Neural cell (in vitro differentiated cells): Measurements from ENCODE around the gene PHF5A. TPM values are rescaled to one million over a fixed set of nuclear protein-coding genes. Genes with fewer than 3 reads are reported as not detected.

Experiments used
- H2AFZ ChIP-seq: fragments of 200-600, 300-800 bp; sonication (generic), shearing (Covaris generic); 2 replicates; pipeline ENCODE4 v1.6.0; 2014; ENCODE audit warnings: low read depth, mild to moderate bottlenecking, antibody characterized with exemption, low read length, moderate library complexity
- H3F3A ChIP-seq: fragments of 200-600 bp; shearing (Covaris generic); 2 replicates; pipeline ENCODE4 v1.6.1; 2016; ENCODE audit warnings: mild to moderate bottlenecking, moderate library complexity, mixed read lengths, antibody characterized with exemption, low read length; ENCODE audit not compliant: insufficient read depth, poor library complexity, severe bottlenecking
- H3K27ac ChIP-seq: fragments of 200-600, 300-800 bp; sonication (generic), shearing (Covaris generic); 2 replicates; pipeline ENCODE4 v1.5.1; 2014; ENCODE audit warnings: mild to moderate bottlenecking, low read length, moderate library complexity
- H3K27me3 ChIP-seq: fragments of 300-800, 200-600 bp; sonication (generic), shearing (Covaris generic); 2 replicates; pipeline ENCODE4 v1.6.0; 2014; ENCODE audit warnings: mild to moderate bottlenecking, low read depth, low read length, moderate library complexity; ENCODE audit not compliant: insufficient read depth
- H3K36me3 ChIP-seq: fragments of 300-800, 200-600 bp; sonication (generic), shearing (Covaris generic); 2 replicates; pipeline ENCODE4 v1.5.1; 2014; ENCODE audit warnings: mild to moderate bottlenecking, antibody characterized with exemption, low read length, moderate library complexity; ENCODE audit not compliant: insufficient read depth
- H3K4me2 ChIP-seq: fragments of 300-800, 200-600 bp; sonication (generic), shearing (Covaris generic); 2 replicates; pipeline ENCODE4 v1.6.0; 2014; ENCODE audit warnings: mild to moderate bottlenecking, low read length
- H3K4me3 ChIP-seq: fragments of 300-800, 200-600 bp; sonication (generic), shearing (Covaris generic); 2 replicates; pipeline ENCODE4 v1.5.1; 2014; ENCODE audit warnings: mild to moderate bottlenecking, low read length, moderate library complexity
- H3K79me2 ChIP-seq: fragments of 200-600 bp; shearing (Covaris generic); replicated peaks from 2 replicates; pipeline ENCODE4 v1.6.0; 2014; ENCODE audit warnings: mild to moderate bottlenecking, low read length, moderate library complexity; ENCODE audit not compliant: insufficient read depth
- H3K9ac ChIP-seq: fragments of 300-800, 200-600 bp; sonication (generic), shearing (Covaris generic); 2 replicates; pipeline ENCODE4 v1.6.1; 2016; ENCODE audit warnings: mild to moderate bottlenecking, low read length, mixed read lengths
- H3K9me2 ChIP-seq: fragments of 200-600 bp; shearing (Covaris generic); 2 replicates; pipeline ENCODE4 v1.6.1; 2016; ENCODE audit warnings: mild to moderate bottlenecking, low read length, mixed read lengths; ENCODE audit not compliant: insufficient read depth
- H3K9me3 ChIP-seq: fragments of 200-600, 300-800 bp; sonication (generic), shearing (Covaris generic); 2 replicates; pipeline ENCODE4 v1.6.1; 2016; ENCODE audit warnings: mild to moderate bottlenecking, mixed run types, low read length, moderate library complexity, mixed read lengths
- H4K20me1 ChIP-seq: fragments of 200-600 bp; shearing (Covaris generic); 2 replicates; pipeline ENCODE4 v1.6.1; 2016; ENCODE audit warnings: mild to moderate bottlenecking, mixed run types; ENCODE audit not compliant: insufficient read depth
- CTCF ChIP-seq: fragments of 450-650 bp; IDR thresholded peaks from 2 replicates; pipeline ENCODE4 v1.5.1; 2014; ENCODE audit warnings: antibody characterized with exemption, mild to moderate bottlenecking, moderate library complexity; ENCODE audit not compliant: poor library complexity, severe bottlenecking
- EP300 ChIP-seq: fragments of 450-650 bp; conservative IDR thresholded peaks from 2 replicates; pipeline ENCODE4 v1.6.1; 2014; ENCODE audit warnings: antibody characterized with exemption, mild to moderate bottlenecking, moderate library complexity; ENCODE audit not compliant: poor library complexity, severe bottlenecking
- EZH2 ChIP-seq: fragments of 200-600, 300-800 bp; shearing (Covaris generic), sonication (generic); IDR thresholded peaks from 2 replicates; pipeline ENCODE4 v1.6.1; 2014; ENCODE audit warnings: antibody characterized with exemption, low read length, borderline replicate concordance, mild to moderate bottlenecking; ENCODE audit not compliant: insufficient read depth, poor library complexity, severe bottlenecking
- MXI1 ChIP-seq: fragments of 450-650 bp; conservative IDR thresholded peaks from 2 replicates; pipeline ENCODE4 v1.6.1; 2014; ENCODE audit warnings: antibody characterized with exemption, mild to moderate bottlenecking; ENCODE audit not compliant: poor library complexity, severe bottlenecking
- POLR2AphosphoS5 ChIP-seq: IDR thresholded peaks from 2 replicates; pipeline ENCODE4 v1.6.1; 2012
- RAD21 ChIP-seq: fragments of 450-650 bp; conservative IDR thresholded peaks from 2 replicates; pipeline ENCODE4 v1.6.1; 2014; ENCODE audit warnings: antibody characterized with exemption, mild to moderate bottlenecking, moderate library complexity
- REST ChIP-seq: IDR thresholded peaks from 2 replicates; pipeline ENCODE4 v1.6.1; 2012; ENCODE audit warnings: borderline replicate concordance
- SMC3 ChIP-seq: fragments of 450-650 bp; conservative IDR thresholded peaks from 2 replicates; pipeline ENCODE4 v1.6.1; 2014; ENCODE audit warnings: antibody characterized with exemption, mild to moderate bottlenecking, moderate library complexity; ENCODE audit not compliant: poor library complexity
- TAF1 ChIP-seq: IDR thresholded peaks from 2 replicates; pipeline ENCODE4 v1.6.1; 2012; ENCODE audit warnings: low read depth
- polyA plus RNA-seq: library from polyadenylated mRNA; depleted of rRNA; stranded (reverse); fragments of >200 nt; gene quantifications from 2 replicates; pipeline ENCODE4 v1.2.3, GENCODE V29; 2014

PHF5A gene
- polyA plus RNA-seq, 1 donor from 2014 or later = 148 TPM

- H3K36me3 ChIP-seq = no peaks in the 10 kb centered on the region
- no peaks in the 10 kb centered on the region for H3F3A ChIP-seq
- H3K27ac ChIP-seq = no peak overlapping the region
- no peaks in the 10 kb centered on the region for H3K9me2 ChIP-seq
- H2AFZ ChIP-seq = no peak overlapping the region
- H3K9me3 ChIP-seq = no peaks in the 10 kb centered on the region
- no peaks in the 10 kb centered on the region for H3K27me3 ChIP-seq
- no peak overlapping the region for H3K4me2 ChIP-seq
- H3K9ac ChIP-seq = no peak overlapping the region
- H3K4me3 ChIP-seq = no peak overlapping the region
- H3K79me2 ChIP-seq = no peaks in the 10 kb centered on the region
- H4K20me1 ChIP-seq = no peaks in the 10 kb centered on the region
- TF ChIP-seq RAD21 = no peak
- no peak for TF ChIP-seq SMC3
- TF ChIP-seq CTCF = no peak
- no peak for TF ChIP-seq EZH2
- TF ChIP-seq TAF1 = no peak
- TF ChIP-seq EP300 = no peak
- no peak for TF ChIP-seq POLR2AphosphoS5
- TF ChIP-seq REST = no peak
- TF ChIP-seq MXI1 = no peak
Observed at GRCh38 chr22:41410311-41410751, 58.2 kb downstream of the PHF5A start.

Other genes with a start within 250 kb of the PHF5A start
- 0.22 TPM in 1 of 2 replicates, not detected in the other for gene CHADL, start 227.8 kb downstream of the PHF5A start, polyA plus RNA-seq
- gene RANGAP1, start 182.5 kb downstream of the PHF5A start, polyA plus RNA-seq = 48.6 and 57.0 TPM in 2 replicates
- 34.6 and 43.0 TPM in 2 replicates for gene ZC3H7B, start 167.2 kb downstream of the PHF5A start, polyA plus RNA-seq
- gene TEF, start 86.8 kb downstream of the PHF5A start, polyA plus RNA-seq = 4.1 and 4.9 TPM in 2 replicates
- gene TOB2, start 21.9 kb downstream of the PHF5A start, polyA plus RNA-seq = 8.2 and 9.1 TPM in 2 replicates
- 72.3 and 88.2 TPM in 2 replicates for gene ACO2, start 425 bp upstream of the PHF5A start, polyA plus RNA-seq
- 28.0 and 35.8 TPM in 2 replicates for gene POLR3H, start 75.8 kb upstream of the PHF5A start, polyA plus RNA-seq
- gene CSDC2, start 92.3 kb upstream of the PHF5A start, polyA plus RNA-seq = 7.1 and 10.3 TPM in 2 replicates
- 55.5 and 61.6 TPM in 2 replicates for gene PMM1, start 121.1 kb upstream of the PHF5A start, polyA plus RNA-seq
- 27.5 and 31.0 TPM in 2 replicates for gene DESI1, start 152.4 kb upstream of the PHF5A start, polyA plus RNA-seq
- 397 and 398 TPM in 2 replicates for gene XRCC6, start 152.6 kb upstream of the PHF5A start, polyA plus RNA-seq
- 192 and 203 TPM in 2 replicates for gene SNU13, start 220.2 kb upstream of the PHF5A start, polyA plus RNA-seq
- gene MEI1, start 230.8 kb upstream of the PHF5A start, polyA plus RNA-seq = 0.34 TPM in 1 of 2 replicates, not detected in the other